Measurements from ENCODE around the gene CKLF.
"Not testable (repeated sequence)": the region's sequence is repeated elsewhere in the genome, so short reads cannot be mapped to it uniquely, and the experiment has no call there.

CKLF gene

DNA sequence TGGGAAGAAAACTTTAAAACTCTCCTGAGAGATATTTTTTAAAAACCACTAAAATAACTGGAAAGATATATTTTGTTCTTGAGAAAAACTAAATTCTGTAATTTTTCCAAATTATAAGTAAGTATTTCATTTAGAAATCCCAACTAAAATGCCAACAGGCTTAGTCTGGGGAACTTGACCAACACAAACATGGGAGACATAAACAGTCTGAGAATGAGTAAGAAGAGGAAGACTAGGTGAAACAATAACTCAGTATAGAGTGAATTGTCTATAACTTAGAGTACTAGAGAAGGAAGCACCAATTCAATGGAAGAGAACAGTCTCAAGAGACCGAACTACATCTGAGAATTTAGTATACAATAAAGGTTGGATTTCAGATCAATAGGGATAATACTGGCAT is 16.8 kb downstream of the CKLF start:
- DNase-seq = no peak
- ATAC-seq = no peak

DNA sequence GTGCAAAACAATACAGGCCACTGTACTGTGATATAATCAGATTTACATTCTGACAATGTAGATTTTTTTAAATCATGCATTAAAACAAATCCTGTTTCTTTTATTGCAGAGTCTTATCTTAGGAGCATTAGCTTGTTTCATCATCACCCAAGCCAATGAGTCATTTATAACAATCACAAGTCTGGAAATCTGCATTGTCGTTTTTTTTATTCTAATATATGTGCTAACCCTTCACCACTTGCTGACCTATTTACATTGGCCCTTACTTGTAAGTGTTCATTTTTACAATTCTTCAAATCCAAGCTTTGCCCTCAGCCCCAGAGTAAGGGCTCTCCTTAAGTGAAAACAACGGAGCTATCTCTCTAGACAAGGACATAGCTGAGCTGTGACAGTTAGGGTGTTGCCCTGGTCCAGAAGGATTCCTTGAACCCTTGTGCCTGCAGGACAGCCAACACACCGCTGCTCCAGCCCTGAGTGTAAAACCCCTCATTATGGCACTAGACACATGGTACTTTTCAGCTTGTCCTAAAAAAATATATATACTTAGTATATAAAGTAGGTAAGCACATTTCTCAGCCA is 17.5 kb downstream of the CKLF start:
- no peak for DNase-seq
- no peak for ATAC-seq

DNA sequence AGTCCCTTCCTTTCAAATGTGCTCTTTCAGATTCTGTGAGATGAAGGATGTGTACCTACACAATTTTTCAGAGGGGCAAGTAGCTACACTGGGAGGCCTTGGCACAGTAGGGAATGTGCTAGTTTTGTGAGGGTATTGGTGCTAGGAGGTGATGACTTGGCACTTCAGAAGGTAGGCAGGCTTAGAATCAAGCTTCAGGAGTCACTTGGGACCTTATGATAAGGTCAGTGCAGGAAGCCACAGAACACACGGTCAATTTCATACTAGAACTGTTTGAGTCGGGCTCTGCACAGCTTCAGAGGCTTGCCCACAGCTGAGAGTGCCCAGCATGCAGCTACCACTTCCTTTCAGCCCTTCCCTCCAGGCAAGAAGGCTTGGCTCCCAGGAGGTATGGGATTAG is 20.0 kb downstream of the CKLF start:
- DNase-seq = no peak
- ATAC-seq = no peak

DNA sequence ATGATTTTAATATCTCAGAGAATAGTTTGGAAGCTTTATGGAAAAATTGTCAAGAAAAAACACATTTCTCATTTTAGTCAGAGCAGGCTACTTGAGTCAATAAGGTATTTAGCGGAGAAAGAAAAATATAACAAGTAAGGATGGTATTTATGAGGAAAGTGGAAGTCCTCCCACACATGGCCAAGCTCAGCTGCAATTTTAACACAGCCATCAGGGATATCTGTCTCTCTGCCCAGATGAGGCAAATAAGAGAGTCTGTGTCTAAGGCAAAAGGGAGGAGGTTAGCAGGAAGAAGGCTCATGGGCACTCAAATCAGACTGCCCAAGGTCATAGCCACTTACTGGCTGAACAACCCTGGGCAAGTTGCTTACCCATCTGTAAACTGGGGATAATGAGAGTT is 21.7 kb downstream of the CKLF start:
- no peak for ATAC-seq
- DNase-seq = no peak

DNA sequence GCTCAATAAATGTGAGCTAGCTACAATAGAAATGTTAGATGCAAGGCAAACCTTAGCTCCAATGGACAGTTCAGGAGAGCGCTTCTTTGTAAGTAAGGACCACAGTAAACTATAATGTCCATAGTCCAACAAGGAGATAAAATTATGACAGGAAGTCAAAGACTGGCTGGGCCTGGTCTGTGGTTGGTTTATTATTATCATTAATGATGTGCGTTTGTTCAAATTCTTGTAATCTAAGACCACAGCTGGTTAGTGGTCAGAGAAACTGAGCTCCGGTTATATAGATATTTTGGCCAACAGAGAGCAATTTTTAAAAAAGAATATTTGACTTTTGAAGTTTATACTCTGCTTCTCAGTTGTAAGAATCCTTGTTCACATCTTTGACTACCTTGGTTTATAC is 22.2 kb downstream of the CKLF start:
- no peak for ATAC-seq
- no peak for DNase-seq

DNA sequence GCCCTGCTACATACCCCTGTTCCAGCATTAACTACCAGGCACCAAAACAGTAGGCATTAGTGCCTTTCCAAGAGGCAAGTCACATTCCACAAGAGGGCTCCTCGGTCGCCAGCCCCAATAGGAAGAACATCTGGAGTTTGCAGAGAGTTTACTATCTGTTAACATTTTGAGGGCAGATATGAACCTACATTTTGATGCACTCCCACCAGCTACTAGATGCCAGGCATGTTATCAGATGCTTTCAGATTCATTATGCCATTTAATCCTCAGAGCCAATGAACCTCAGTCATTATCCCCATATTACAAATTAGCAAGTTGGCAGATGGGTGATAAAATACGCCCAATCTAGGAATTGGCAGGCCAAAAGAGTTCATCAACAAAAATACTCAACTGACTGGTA is 22.7 kb downstream of the CKLF start:
- no peak for DNase-seq
- ATAC-seq = no peak

DNA sequence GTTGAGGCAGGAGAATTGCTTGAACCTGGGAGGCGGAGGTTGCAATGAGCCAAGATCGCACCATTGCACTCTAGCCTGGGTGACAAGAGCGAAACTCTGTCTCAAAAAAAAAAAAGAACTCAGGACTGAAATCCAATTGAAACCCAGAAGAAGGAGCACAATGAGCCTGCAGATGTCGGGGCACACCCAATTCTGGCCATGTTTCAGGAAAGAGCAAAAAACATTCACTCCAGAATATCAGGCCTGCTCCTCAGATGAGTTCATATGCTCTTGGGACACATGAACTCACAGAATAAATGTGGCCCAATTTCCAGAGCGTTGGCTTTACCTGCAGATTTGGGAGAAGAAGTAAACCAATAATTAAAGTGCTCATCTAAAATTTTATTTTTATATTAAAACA is 23.9 kb downstream of the CKLF start:
- ATAC-seq (no peak), DNase-seq (no peak)

DNA sequence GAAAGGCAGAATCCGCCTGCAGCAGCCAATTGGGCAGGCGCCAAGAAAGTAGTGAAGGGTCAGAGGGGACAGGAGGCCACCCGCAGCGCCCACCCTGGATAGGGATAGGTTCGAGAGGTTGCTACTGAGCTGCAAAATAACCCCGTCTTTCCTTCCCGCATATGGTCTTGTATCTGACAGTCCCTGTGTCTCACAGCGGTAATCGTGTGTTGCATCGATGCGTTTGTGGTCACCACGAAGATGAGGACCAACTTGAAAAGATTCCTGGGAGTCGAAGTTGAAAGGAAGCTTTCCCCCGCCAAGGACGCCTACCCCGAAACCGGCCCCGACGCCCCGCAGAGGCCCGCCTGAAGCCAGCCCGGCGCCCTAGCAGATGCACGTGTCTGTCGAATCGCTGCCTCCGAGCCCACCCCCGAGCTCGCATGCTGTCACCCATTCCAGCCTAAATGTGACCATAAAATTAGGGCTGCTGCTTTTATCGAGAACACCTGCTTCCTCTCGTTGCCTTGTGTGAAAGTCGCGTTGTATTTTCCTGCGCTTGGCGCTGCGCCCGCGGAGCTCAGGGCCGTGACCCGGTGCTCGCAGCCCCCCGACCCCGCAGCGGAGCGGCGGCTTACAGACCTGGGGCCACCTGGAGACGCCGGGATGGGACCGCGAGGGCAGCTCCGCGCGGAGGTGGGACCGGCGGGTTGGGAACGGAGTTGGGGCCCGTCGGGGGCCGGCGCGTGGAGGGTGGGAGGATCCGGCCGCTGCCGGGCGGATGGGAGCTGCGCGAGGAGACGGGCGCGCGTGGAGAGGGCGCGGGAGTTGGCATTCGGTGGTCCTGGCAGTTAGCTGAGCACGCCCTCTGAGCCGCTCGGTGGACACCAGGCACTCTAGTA is 26.5 kb downstream of the CKLF start, which contains the start of gene CMTM2:
TSS of gene CMTM2 (plus strand) at position 813 of the 881 bp plus-strand sequence. CDS start 145 bp downstream, outside the sequence.
- DNase-seq (peak; percentile 30), ATAC-seq (peak; percentile 49)

DNA sequence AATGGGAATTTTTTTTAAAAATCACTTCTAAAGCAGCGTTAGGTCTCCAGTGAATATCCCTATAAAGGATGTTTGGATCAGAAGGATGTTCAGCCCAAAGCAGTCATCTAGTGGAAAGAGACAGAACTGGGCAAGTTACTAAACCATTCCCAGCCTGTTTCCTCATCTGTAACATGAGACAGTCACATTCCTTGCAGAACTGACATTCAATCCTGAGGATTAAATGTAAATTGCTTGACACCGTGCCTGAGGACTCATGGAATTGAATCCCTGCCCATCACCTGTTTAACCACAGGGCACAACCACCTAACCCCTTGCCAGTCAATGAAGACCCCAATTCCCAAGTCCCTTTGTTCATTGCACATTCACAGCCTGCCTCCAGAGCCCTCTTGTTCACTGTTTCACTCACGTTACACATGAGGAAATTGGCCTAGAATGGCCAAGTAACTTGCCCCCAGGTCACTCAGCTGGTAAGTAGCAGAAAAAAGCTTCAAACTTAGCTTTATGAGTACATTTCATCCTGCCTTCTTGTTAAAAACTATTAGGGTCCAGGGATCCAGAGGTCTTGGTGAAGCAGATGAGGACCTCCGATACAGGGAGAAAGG is 28.3 kb downstream of the CKLF start:
- ATAC-seq (no peak), DNase-seq (no peak)

DNA sequence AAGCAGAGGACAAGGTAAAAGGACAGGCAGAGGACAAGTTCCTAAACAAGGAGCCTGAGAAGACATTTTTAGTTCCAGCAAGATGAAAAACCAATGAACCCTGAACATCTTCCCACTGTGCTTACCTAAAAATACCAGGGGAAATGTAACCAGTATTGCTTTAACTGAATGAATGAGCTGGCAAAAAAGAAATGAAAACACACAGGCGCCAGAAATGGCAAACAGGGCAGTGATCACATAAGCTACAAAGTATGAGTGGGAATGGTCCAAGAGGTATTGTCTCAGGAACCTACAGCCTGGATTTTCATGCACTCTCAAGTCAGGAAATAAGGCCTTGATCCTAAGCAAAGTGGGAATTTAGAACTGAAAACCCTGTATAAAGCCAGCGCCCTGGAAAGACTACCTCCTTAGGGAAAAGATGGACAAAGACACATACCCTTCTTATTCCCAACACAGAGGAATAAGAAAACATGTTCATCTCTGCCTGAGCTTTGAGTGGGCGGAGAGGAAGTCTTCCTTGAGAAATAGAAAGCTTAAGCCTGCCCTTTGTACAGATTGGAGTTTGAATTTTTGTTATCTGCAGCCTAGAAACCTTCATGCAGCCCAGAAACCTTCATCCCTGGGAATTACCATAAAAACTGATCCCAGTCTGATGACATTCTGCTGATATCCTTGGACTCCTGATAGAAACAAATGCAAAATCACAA is 29.0 kb downstream of the CKLF start:
- no peak for DNase-seq
- ATAC-seq = no peak

DNA sequence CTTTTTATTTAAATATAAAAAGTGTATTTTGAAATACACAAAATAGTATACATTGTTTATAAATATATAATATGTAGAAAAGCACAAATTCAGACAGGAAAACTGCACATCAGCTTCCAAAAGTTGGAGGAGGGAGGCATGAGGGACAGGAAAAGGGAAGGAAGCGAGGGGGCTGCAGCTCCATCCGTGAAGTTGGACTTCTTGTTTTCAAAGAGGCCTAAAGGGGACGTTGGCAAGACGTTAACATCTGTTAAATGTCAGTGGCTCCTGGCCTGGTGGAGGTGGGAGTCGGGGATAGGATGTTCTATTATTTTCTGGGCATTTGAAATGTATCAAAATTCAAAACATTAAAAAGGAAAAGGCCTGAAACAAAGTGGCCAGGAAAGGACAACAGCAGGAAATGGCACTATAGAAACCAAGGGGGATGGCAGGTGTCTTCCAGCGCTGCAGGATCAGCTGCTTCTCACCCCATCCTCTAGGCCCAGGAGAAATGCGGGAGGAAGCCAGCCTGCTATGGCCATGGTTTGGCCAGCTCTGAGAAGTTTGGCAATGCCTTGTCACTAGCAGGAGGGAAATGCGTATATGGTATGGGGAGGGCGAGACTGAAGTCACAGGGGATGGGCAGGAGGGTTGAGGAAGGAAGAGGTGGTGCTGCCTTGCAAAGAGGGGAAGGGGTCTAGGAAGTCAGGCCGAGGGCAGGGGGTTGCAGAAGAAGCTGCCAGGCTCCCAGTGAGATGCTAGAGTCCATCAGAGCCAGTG is 33.3 kb downstream of the CKLF start:
- DNase-seq = no peak
- ATAC-seq = no peak

DNA sequence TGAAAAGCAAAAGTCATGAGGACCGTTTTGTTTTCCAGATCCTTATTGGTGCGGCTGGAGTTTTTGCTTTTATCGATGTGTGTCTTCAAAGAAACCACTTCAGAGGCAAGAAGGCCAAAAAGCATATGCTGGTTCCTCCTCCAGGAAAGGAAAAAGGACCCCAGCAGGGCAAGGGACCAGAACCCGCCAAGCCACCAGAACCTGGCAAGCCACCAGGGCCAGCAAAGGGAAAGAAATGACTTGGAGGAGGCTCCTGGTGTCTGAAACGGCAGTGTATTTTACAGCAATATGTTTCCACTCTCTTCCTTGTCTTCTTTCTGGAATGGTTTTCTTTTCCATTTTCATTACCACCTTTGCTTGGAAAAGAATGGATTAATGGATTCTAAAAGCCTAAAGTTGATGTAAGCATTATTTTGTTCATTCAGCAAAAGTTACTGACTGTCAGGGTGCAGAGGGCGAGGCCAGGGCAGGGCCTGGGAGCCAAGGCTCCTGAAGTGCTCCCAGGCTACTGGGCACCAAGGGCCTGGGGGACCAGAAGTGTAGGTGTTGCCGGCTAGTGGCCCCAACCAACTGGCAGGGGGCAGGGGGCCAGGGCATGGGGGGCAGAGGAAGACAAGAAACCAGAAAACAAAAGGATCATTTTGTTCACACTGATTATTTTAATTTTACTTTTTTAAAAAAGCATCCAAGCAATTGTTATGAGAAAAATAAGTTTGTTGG is 35.7 kb downstream of the CKLF start:
- ATAC-seq (no peak), DNase-seq (no peak)

DNA sequence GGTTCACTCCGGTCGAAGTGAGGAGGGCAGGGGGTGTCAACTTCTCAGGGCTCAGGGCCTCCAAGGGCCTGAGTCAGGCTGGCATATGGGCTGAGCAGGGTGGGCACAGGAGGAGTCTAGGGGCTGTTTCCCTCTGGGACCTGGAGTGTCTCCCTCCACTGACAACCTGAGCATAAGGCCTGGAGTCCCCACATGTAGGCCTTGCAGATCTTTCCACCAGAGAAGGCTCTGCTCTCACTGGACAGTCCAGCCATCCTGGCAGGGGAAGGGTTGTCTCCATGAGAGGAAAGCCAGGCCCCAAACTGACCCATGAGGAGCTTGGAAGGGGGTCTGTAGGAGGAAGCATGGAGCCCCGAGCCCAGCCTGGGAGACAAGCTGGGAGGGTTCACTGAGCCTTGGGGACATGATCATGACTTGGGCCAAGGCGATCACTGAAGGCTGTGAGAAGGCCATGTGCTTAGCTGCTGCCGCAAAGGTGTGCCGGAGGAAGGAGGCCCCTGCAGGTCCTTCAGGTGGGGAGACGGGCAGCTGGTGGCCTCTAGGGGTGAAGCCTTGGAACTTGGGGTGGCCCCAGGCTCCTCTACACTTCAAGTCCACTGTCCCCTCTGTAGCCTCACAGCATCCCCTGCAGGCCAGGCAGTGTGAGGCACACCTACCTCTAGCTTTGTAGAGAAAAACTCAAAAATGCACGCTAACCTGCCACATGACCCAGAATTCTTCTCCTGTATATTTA is 36.8 kb downstream of the CKLF start:
- peak; percentile 65 for DNase-seq

DNA sequence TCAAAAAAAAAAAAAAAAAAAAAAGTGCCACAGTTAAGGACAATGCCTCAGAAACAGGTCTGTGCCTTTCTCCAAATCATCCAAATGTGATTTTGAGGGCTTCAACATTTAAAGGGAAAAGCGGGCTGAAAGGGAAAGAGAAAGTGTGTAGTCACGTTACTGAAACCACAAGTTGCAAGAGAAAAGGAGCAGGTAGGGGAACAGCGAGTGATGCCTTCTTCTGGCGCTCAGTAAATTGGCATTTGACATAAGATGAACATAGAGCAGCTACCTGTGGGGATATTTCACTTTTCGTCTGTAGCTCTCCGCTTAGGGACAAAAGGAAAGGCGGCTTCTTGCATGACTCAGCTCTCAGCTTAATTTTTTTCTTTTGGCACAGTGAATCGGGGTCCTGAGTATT is 37.9 kb downstream of the CKLF start:
- ATAC-seq (peak; percentile 36), DNase-seq (no peak)

More for the DNA sequence above, 36.8 kb downstream of the CKLF start:
- ATAC-seq = peak; percentile 93

DNA sequence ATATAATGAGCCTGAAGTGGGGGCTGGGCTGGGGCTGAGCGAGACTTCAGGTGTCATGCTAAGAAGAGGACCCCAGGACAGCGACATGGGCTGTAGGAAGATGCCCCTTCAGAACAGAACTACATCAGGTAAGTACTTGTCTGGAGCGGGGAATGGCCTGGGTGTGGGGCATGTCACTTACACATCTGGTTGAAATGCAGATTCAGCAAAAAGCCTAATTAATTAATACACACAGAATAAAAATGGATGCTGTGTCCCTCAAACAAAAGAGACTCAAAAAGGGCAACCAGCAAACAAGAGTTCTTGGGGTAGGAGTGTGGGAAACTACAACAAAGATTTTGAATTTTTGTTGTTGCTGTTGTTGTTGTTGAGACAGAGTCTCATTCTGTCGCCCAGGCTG is 38.6 kb downstream of the CKLF start:
- ATAC-seq (no peak), DNase-seq (no peak)

DNA sequence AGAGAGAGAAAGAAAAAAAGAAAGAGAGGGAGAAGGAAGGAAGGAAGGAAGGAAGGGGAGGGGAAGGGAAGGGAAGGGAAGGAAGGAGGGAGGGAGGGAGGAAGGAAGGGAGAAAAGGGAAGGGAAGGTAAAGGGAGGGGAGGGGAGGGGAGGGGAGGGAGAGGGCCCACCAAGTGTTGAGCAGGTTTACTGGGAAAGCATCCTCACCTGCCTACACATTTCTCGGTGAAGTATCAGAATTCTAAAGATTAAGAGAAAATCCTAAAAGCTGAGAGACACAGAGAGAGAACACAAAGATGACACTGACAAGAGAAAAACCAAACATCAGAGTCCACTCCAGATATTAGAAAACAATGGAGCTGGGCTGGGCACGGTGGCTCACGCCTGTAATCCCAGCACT is 39.9 kb downstream of the CKLF start:
- ATAC-seq (no peak), DNase-seq (no peak)

DNA sequence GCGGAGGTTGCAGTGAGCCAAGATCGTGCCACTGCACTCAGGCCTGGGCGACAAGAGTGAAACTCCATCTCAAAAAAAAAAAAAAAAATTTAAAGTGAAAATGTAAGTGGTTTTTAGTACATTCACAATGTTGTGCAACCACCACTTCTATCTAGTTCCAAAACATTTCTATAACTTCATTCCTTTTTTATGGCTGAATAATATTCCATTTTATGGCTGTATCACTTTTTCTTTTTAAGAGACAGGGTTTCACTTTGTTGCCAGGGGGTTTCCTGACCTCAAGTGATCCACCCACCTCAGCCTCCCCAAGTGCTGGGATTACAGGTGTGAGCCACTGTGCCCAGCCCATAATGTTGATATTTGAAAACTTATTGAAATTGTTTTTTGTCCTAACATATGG is 40.4 kb downstream of the CKLF start:
- ATAC-seq = no peak
- no peak for DNase-seq

DNA sequence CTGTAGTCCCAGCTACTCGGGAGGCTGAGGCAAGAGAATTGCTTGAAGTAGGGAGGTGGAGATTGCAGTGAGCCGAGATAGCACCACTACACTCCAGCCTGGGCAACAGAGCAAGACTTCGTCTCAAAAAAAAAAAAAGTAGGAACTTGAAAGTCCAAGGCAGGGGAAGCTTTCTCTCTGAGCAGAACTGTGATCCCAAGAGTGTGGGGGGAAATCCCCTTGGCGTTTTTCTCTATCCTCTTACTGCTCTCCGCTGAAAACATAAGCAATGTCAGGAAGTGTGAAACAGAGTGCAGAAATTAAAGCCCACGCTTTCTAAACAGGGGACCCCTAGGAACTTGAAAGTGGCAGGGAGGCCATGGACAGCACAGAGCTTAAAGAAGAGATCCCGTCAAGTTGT is 42.4 kb downstream of the CKLF start:
- ATAC-seq = no peak
- DNase-seq = no peak

DNA sequence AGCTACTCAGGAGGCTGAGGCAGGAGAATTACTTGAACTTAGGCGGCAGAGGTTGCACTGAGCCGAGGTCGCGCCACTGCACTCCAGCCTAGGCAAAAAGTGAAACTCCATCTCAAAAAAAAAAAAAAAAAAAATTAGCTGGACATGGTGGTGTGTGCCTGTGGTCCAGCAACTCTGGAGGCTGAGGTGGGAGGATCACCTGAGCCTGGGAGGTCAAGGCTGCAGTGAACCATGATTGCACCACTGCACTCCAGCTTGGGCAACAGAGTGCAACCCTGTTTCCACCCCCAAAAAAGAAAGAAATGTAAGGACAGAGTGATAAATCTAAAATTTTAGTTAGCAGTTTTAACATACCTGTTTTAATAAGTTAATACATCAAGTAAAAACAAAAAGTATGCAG is 44.2 kb downstream of the CKLF start:
- DNase-seq, ATAC-seq: not testable (repeated sequence)

DNA sequence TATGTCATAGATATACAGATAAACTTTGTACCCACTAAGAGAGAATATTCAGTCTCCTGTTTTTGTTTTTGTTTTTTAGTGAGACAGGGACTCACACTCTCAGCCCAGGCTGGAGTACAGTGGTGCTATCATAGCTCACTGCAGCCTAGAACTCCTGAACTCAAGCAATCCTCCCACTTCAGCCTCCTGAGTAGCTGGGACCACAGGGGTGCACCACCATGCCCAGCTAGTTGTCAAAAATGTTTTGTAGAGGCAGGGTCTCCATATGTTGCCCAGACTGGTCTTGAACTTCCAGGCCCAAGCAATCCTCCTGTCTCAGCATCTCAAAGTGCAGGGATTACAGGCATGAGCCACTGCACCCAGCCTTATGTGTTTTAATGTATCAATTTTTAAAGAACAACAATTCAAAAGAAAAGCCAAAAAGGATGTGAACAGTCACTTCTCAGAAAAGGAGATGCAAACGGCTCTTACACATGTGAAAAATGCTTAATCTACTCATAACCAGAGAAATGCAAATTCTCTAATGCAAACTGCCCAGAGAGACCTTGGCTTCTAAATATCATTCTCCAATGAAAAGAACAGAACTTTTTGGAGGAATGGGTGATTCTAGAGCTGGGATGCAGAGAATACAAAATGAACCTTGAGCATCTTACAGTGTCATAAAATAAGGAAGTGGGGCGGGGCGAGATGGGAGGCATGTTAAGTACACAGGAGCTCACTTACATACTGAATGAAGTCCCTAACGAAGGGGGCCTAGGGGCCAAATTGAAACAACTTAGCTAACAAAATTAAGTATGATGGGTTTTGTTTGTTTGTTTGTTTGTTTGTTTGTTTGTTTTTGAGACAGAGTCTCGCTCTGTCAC is 44.8 kb downstream of the CKLF start:
- no peak for ATAC-seq
- DNase-seq = no peak
